ENCODE measurements around the gene GDI1. TPM values are rescaled to one million over a fixed set of nuclear protein-coding genes. Genes with fewer than 3 reads are reported as not detected.

Gene GDI1
- total RNA-seq, 3 donors from 2014 or later (not counting 1 experiment from before 2014, with no cell fraction given) = 138 to 174 (median 140) TPM

DNA sequence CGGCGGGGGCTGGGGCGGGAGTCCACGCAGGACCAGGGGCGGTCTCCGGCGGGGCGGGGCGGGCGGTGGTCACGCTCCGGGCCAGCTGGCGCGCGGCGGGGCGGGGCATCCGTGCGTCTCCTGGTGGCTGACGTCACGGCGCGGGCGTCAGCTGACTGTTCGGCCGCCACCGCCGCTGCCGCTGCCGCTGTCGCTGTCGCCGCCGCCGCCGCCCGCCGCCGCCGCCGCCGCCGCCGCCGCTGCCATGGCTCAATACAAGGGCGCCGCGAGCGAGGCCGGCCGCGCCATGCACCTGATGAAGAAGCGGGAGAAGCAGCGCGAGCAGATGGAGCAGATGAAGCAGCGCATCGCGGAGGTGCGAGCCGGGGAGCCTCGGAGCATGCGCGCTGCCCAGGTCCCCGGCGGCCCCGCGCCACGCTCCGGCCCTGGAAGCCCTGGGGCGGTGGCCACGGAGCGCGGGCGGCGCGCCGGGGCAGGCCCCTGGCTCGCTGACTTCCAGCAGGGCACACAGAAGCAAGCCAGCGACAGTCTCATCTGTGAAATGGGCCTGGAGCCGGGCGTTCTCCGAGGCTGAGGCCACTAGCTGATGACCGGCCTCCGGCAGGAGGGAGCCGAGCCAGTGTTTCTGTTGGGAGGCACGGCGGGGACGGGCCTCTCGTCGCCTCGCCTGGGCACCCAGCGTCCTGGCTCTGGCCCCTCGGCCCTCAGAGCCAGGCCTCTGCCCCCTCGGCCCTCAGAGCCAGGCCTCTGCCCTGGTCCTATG lies 7.2 kb downstream of the GDI1 start, which contains the start of gene FAM50A:
TSS of gene FAM50A (plus strand) at position 150 of the 763 bp plus-strand sequence. CDS start at position 245, 95 bp downstream.
- Histone ChIP-seq H3K36me3 (ENCODE audit: control insufficient read depth, insufficient read depth, low read length) (peaks cover 21% of the 10 kb centered on the region), H3K27me3 (ENCODE audit: control insufficient read depth, insufficient read depth, low read length) (no peaks in the 10 kb centered on the region), H3K9me3 (ENCODE audit: control insufficient read depth, insufficient read depth, low read length) (no peaks in the 10 kb centered on the region), H3K4me1 (ENCODE audit: control insufficient read depth, insufficient read depth, low read length) (peaks cover 28% of the 10 kb centered on the region), H3K27ac (ENCODE audit: low read length) (peak within 1 kb of the TSS; percentile 77), H3K4me3 (ENCODE audit: low read length) (peak within 1 kb of the TSS; percentile 56)
- Mint-ChIP-seq H3K27ac (peak within 1 kb of the TSS; percentile 76 to 93), H3K9me3 (no peaks in the 10 kb centered on the region), H3K36me3 (no peaks in the 10 kb centered on the region), H3K4me1 (peaks cover 0 to 8% of the 10 kb centered on the region in 2 donors), H3K4me3 (peak within 1 kb of the TSS; percentile 67), H3K27me3 (ENCODE audit: low read depth in 2 of 2) (no peaks in the 10 kb centered on the region)
- DNase-seq = peak; percentile 74 to 84
- WGBS (ENCODE audit: insufficient coverage) = 3% methylated on average over 94 of the region's 94 CpGs
- intact Hi-C loops (cut with micrococcal nuclease) = loop anchor here (5.0 kb wide), 1 partner anchor 47 kb away; the partner anchor contains the start of gene RPL10
- ATAC-seq = peak; percentile 92 to 93 (median 93)
- TF ChIP-seq, protein P1, sequence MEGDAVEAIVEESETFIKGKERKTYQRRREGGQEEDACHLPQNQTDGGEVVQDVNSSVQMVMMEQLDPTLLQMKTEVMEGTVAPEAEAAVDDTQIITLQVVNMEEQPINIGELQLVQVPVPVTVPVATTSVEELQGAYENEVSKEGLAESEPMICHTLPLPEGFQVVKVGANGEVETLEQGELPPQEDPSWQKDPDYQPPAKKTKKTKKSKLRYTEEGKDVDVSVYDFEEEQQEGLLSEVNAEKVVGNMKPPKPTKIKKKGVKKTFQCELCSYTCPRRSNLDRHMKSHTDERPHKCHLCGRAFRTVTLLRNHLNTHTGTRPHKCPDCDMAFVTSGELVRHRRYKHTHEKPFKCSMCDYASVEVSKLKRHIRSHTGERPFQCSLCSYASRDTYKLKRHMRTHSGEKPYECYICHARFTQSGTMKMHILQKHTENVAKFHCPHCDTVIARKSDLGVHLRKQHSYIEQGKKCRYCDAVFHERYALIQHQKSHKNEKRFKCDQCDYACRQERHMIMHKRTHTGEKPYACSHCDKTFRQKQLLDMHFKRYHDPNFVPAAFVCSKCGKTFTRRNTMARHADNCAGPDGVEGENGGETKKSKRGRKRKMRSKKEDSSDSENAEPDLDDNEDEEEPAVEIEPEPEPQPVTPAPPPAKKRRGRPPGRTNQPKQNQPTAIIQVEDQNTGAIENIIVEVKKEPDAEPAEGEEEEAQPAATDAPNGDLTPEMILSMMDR (IDR thresholded peaks at IDR 0.05) = no peak

DNA sequence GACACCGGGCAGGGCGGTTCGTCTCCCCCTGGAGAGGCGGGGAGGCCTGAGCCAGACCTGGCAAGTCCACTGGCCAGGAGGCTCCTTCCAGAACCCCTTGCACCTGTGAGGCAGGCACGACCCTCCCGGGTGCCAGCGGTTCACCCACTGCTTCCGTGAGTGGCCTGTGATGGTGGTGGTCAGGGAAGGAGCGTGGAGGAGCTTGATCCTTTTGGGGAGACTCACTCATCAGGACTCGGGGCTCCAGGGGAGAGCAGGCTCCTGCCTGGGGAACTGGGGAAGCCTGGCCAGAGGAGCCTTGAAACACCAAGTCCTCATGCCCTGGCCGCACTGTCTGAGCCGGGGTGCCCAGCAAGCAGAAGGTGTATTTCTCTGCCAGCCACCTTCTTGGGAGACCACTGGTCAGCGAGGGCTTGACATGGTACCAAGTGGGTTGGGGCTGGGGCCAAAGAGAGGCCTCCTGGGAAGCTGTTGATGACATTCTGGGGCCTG lies 7.8 kb downstream of the GDI1 start:
- Histone ChIP-seq H3K36me3 (ENCODE audit: control insufficient read depth, insufficient read depth, low read length) (peaks cover 21% of the 10 kb centered on the region), H3K27ac (ENCODE audit: low read length) (peak overlapping the region; percentile 65), H3K4me1 (ENCODE audit: control insufficient read depth, insufficient read depth, low read length) (peaks cover 25% of the 10 kb centered on the region), H3K27me3 (ENCODE audit: control insufficient read depth, insufficient read depth, low read length) (no peaks in the 10 kb centered on the region), H3K9me3 (ENCODE audit: control insufficient read depth, insufficient read depth, low read length) (no peaks in the 10 kb centered on the region), H3K4me3 (ENCODE audit: low read length) (peak overlapping the region; percentile 56)
- Mint-ChIP-seq H3K27me3 (ENCODE audit: low read depth in 2 of 2) (no peaks in the 10 kb centered on the region), H3K9me3 (no peaks in the 10 kb centered on the region), H3K27ac (no peak overlapping the region), H3K4me3 (peak overlapping the region; percentile 31), H3K36me3 (no peaks in the 10 kb centered on the region), H3K4me1 (peaks cover 0 to 8% of the 10 kb centered on the region in 2 donors)
- DNase-seq (no peak), ATAC-seq (no peak)
- intact Hi-C loops (cut with micrococcal nuclease) = loop anchor here (5.0 kb wide), 1 partner anchor 48 kb away; the partner anchor contains the start of gene RPL10
- 79% methylated on average over 9 of the region's 13 CpGs for WGBS (ENCODE audit: insufficient coverage)
- TF ChIP-seq, protein P1 (IDR thresholded peaks at IDR 0.05) = no peak

DNA sequence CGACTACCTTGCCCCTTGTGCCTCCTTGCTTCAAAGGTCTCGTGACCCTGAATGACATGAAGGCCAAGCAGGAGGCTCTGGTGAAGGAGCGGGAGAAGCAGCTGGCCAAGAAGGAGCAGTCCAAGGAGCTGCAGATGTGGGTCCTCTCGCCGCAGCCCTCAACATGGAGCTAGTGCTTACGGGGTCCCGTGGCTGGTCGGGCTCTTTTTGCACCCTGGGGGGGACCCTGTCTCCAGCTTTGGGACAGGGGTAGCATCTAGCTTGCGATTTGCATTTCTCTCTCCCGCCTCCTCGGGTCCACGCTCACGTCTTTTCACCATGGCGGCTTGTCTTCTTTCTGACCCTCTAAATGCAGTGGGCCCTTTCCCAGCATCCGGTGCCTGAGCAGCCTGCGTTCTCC lies 8.8 kb downstream of the GDI1 start:
- Mint-ChIP-seq H3K27ac (peak overlapping the region in 1 of 2 donors; percentile 62), H3K9me3 (no peaks in the 10 kb centered on the region), H3K27me3 (ENCODE audit: low read depth in 2 of 2) (no peaks in the 10 kb centered on the region), H3K4me1 (peaks cover 0 to 8% of the 10 kb centered on the region in 2 donors), H3K36me3 (no peaks in the 10 kb centered on the region), H3K4me3 (peak overlapping the region; percentile 40)
- no peak overlapping the region for H3K27ac ChIP-seq (ENCODE audit: low read length)
- WGBS (ENCODE audit: insufficient coverage) = 98% methylated on average over 16 of the region's 16 CpGs
- intact Hi-C loops (cut with micrococcal nuclease) = no loop called here
- TF ChIP-seq, protein P1 (IDR thresholded peaks at IDR 0.05) = no peak
- no peak for ATAC-seq
- DNase-seq = no peak
- no peaks in the 10 kb centered on the region for H3K9me3 ChIP-seq (ENCODE audit: control insufficient read depth, insufficient read depth, low read length)
- no peak overlapping the region for H3K4me3 ChIP-seq (ENCODE audit: low read length)
- peaks cover 27% of the 10 kb centered on the region for H3K36me3 ChIP-seq (ENCODE audit: control insufficient read depth, insufficient read depth, low read length)
- peaks cover 25% of the 10 kb centered on the region for H3K4me1 ChIP-seq (ENCODE audit: control insufficient read depth, insufficient read depth, low read length)
- H3K27me3 ChIP-seq (ENCODE audit: control insufficient read depth, insufficient read depth, low read length) = no peaks in the 10 kb centered on the region

All from natural killer cell (primary cell).